HCT116 (cell line): ENCODE measurements around the gene SAA2. TPM values are rescaled to one million over a fixed set of nuclear protein-coding genes. Genes with fewer than 3 reads are reported as not detected.
A peak's percentile ranks its signal among the peaks of the same experiment; 100 is the strongest.
"Not testable (repeated sequence)": the region's sequence is repeated elsewhere in the genome, so short reads cannot be mapped to it uniquely, and the experiment has no call there.

ENCODE experiments used
- ATAC-seq: fragments of 200-7000 bp; cut with Tn5 transposase; 2 replicates; pipeline ENCODE4 v1.9.1; 2020; ENCODE audit warnings: mild to moderate bottlenecking, moderate library complexity
- BruUV-seq: library from RNA; stranded (reverse); fragments of 400-500 nt; replicated peaks from 2 replicates; lab custom pipeline; 2021; lab: Mats Ljungman, UMichigan
- CTCF ChIA-PET: fragments of 300-600 bp; sonication (Branson Sonifier 250); formaldehyde crosslinking; loops from one replicate; lab custom pipeline; 2021; ENCODE audit warnings: antibody characterized with exemption; lab: Charles Lee
- POLR2A ChIA-PET: fragments of 300-600, 350-600 bp; sonication (Branson Sonifier 250); formaldehyde crosslinking; loops from one replicate; lab custom pipeline; 2021; ENCODE audit warnings: antibody characterized with exemption; lab: Charles Lee
- RAD21 ChIA-PET, 2 experiments: fragments of 300-600 bp; sonication (Branson Sonifier 250); formaldehyde crosslinking; loops; one replicate each; lab custom pipeline; 2023; ENCODE audit warnings: low total read pairs in 2 of 2; ENCODE audit not compliant: uncharacterized antibody in 2 of 2, unreplicated experiment in 2 of 2, low non-redundant PET in 1 of 2; lab: Charles Lee
- DNase-seq: peaks from one replicate; pipeline ENCODE4 v3.0.0-alpha.2; 2010; ENCODE audit warnings: low read depth, low spot score
- H2AFZ ChIP-seq: fragments of 200-600 bp; shearing (Covaris generic), sonication (generic); 2 replicates; pipeline ENCODE4 v1.6.1; 2017; ENCODE audit warnings: low read depth, mixed run types, mixed read lengths, antibody characterized with exemption, low read length; ENCODE audit not compliant: poor library complexity, severe bottlenecking
- H3K27ac ChIP-seq: 2 replicates; pipeline ENCODE4 v1.5.1; 2012; ENCODE audit warnings: low read depth, low read length
- H3K27me3 ChIP-seq: fragments of 200-600 bp; sonication (generic); 2 replicates; pipeline ENCODE4 v1.6.1; 2016; ENCODE audit warnings: mixed run types, low read length, mixed read lengths; ENCODE audit not compliant: insufficient read depth
- H3K36me3 ChIP-seq, 2 experiments: fragments of 200-500 bp in 1 of 2; fragments of 200-600 bp in 1 of 2; sonication (Bioruptor generic) in 1 of 2; sonication (generic) in 1 of 2; 2 replicates each; pipeline versions ENCODE4 v1.5.1 to v1.6.1; 2014 to 2016; ENCODE audit warnings: low read length in 2 of 2, inconsistent platforms in 1 of 2, mixed read lengths in 1 of 2, mixed run types in 1 of 2; ENCODE audit not compliant: insufficient read depth in 2 of 2, control insufficient read depth in 1 of 2
- H3K4me1 ChIP-seq, 2 experiments: fragments of 200-600 bp in 1 of 2; sonication (generic) in 1 of 2; 2 replicates each; pipeline versions ENCODE4 v1.5.1 to v1.6.1; 2012 to 2017; ENCODE audit warnings: low read length in 2 of 2, inconsistent platforms in 1 of 2, mild to moderate bottlenecking in 1 of 2, mixed read lengths in 1 of 2, mixed run types in 1 of 2, moderate library complexity in 1 of 2; ENCODE audit not compliant: insufficient read depth in 2 of 2, control insufficient read depth in 1 of 2
- H3K4me2 ChIP-seq: fragments of 200-600 bp; sonication (generic); 2 replicates; pipeline ENCODE4 v1.6.1; 2017; ENCODE audit warnings: mixed run types, low read length, mixed read lengths
- H3K4me3 ChIP-seq, 2 experiments: fragments of 200-600 bp in 1 of 2; sonication (generic) in 1 of 2; replicated peaks in 1 of 2; 2 replicates each; pipeline ENCODE4 v1.5.1; 2011 to 2016; ENCODE audit warnings: low read length in 2 of 2, control low read depth in 1 of 2, low read depth in 1 of 2, mild to moderate bottlenecking in 1 of 2, mixed read lengths in 1 of 2, mixed run types in 1 of 2
- H3K79me2 ChIP-seq: fragments of 200-600 bp; sonication (generic); 2 replicates; pipeline ENCODE4 v1.6.1; 2017; ENCODE audit warnings: mild to moderate bottlenecking, mixed run types, low read length, moderate library complexity, mixed read lengths; ENCODE audit not compliant: insufficient read depth
- H3K9ac ChIP-seq: fragments of 200-600 bp; sonication (generic); 2 replicates; pipeline ENCODE4 v1.6.1; 2016; ENCODE audit warnings: low read length, mixed read lengths
- H3K9me2 ChIP-seq: fragments of 200-600 bp; sonication (generic), shearing (Covaris generic); 2 replicates; pipeline ENCODE4 v1.6.1; 2017; ENCODE audit warnings: mixed run types, mild to moderate bottlenecking, moderate library complexity; ENCODE audit not compliant: insufficient read depth
- H3K9me3 ChIP-seq, 2 experiments: fragments of 200-500 bp in 1 of 2; fragments of 200-600 bp in 1 of 2; sonication (Bioruptor generic) in 1 of 2; sonication (generic) in 1 of 2; 2 replicates each; pipeline ENCODE4 v1.6.1; 2014 to 2017; ENCODE audit warnings: low read length in 2 of 2, mixed read lengths in 2 of 2, inconsistent platforms in 1 of 2, low read depth in 1 of 2, mild to moderate bottlenecking in 1 of 2, mixed run types in 1 of 2, moderate library complexity in 1 of 2; ENCODE audit not compliant: control insufficient read depth in 1 of 2, insufficient read depth in 1 of 2
- H4K20me1 ChIP-seq: fragments of 200-600 bp; sonication (generic), shearing (Covaris generic); 2 replicates; pipeline ENCODE4 v1.6.1; 2017; ENCODE audit warnings: mixed run types, mild to moderate bottlenecking, moderate library complexity; ENCODE audit not compliant: insufficient read depth
- CBX3 ChIP-seq: IDR thresholded peaks from 2 replicates; pipeline ENCODE4 v1.6.1; 2012; ENCODE audit warnings: low read depth
- CEBPB ChIP-seq: IDR thresholded peaks from 2 replicates; pipeline ENCODE4 v1.6.1; 2012; ENCODE audit warnings: low read depth
- EGR1 ChIP-seq: IDR thresholded peaks from 2 replicates; pipeline ENCODE4 v1.6.1; 2012; ENCODE audit warnings: low read depth
- EZH2 ChIP-seq: fragments of 200-600 bp; sonication (generic); IDR thresholded peaks from 2 replicates; pipeline ENCODE4 v1.6.1; 2017; ENCODE audit warnings: antibody characterized with exemption, mixed run types
- FOSL1 ChIP-seq: IDR thresholded peaks from 2 replicates; pipeline ENCODE4 v1.6.1; 2012; ENCODE audit warnings: low read depth
- JUND ChIP-seq: IDR thresholded peaks from 2 replicates; pipeline ENCODE4 v1.6.1; 2012
- POLR2AphosphoS5 ChIP-seq: IDR thresholded peaks from 2 replicates; pipeline ENCODE4 v1.6.1; 2011; ENCODE audit warnings: mild to moderate bottlenecking, low read depth, low read length, moderate library complexity
- RAD21 ChIP-seq: IDR thresholded peaks from 2 replicates; pipeline ENCODE4 v1.6.1; 2012; ENCODE audit warnings: low read depth, mild to moderate bottlenecking
- ZNF274 ChIP-seq: fragments of 200-500 bp; sonication (Bioruptor generic); IDR thresholded peaks from 2 replicates; pipeline ENCODE4 v1.6.1; 2014; ENCODE audit warnings: mild to moderate bottlenecking, low read depth, low read length, inconsistent platforms
- intact Hi-C: fragments of 100-400 bp; cut with micrococcal nuclease; formaldehyde crosslinking; loops from 2 replicates; pipeline ENCODE4 v1.10.0; 2022
- total RNA-seq: library from RNA; stranded (reverse); gene quantifications from one replicate; pipeline ENCODE4 v1.2.1, GENCODE V29; 2021; ENCODE audit not compliant: unreplicated experiment

Gene SAA2
- total RNA-seq, 1 experiment from 2014 or later: 5.2 TPM

DNA sequence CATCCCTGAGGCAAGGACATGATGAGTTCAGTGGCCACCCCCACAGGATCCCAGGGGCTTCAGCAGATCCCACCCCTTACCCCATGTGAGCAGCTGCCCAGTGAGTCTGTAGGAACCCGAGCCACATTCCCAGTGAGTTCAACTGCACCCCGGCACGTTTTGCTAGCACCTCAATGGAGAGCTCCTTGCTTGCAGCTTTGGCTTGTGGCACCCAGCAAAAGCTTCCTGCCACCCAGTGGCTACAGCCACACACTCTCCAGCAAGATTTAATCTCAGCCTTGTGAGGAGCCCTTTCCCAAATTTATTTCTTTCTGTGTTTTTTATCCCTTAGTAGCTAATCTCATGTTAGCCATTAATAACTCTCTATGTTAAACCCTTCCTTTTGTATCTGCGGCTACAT is 21.6 kb upstream of the SAA2 start:
- Histone ChIP-seq H3K4me1 (no peaks in the 10 kb centered on the region), H3K79me2 (no peaks in the 10 kb centered on the region), H4K20me1 (no peaks in the 10 kb centered on the region), H3K9me2 (no peaks in the 10 kb centered on the region), H2AFZ (no peak overlapping the region), H3K4me2 (no peak overlapping the region), H3K9ac (no peak overlapping the region), H3K27me3 (no peaks in the 10 kb centered on the region), H3K9me3 (no peaks in the 10 kb centered on the region), H3K4me3 (no peak overlapping the region), H3K36me3 (no peaks in the 10 kb centered on the region), H3K27ac (no peak overlapping the region)
- ChIA-PET CTCF (interaction anchor here (1.0 kb wide), 1 partner anchor 26 kb away, joined by 4 read pairs; no protein-coding TSS in a partner anchor), POLR2A (no interaction called here), RAD21 (no interaction called here)
- no TSS peak for BruUV-seq
- intact Hi-C loops: no loop called here
- TF ChIP-seq ZNF274 (no peak), RAD21 (no peak), EGR1 (no peak), FOSL1 (no peak), CBX3 (no peak), JUND (no peak), EZH2 (no peak), CEBPB (no peak), POLR2AphosphoS5 (no peak)
- DNase-seq (no peak), ATAC-seq (no peak)

DNA sequence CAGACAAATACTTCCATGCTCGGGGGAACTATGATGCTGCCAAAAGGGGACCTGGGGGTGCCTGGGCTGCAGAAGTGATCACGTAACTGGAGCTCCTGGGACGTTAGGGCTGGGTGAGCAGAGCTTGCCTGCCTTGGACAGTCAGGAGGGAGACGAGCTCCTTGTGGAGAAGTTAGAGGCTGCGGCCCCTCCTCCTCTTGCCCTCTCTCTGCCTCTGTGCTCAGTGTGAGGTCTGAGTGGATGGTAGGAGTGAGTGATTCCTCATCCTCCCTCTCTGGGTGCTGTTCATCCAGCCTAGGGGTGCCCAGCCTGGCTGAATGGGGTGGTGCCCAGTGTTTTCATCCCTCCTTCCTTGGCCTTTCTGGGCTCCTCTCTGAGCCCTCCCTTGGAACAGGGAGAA is 20.8 kb upstream of the SAA2 start:
- POLR2A ChIA-PET: not testable (repeated sequence)

DNA sequence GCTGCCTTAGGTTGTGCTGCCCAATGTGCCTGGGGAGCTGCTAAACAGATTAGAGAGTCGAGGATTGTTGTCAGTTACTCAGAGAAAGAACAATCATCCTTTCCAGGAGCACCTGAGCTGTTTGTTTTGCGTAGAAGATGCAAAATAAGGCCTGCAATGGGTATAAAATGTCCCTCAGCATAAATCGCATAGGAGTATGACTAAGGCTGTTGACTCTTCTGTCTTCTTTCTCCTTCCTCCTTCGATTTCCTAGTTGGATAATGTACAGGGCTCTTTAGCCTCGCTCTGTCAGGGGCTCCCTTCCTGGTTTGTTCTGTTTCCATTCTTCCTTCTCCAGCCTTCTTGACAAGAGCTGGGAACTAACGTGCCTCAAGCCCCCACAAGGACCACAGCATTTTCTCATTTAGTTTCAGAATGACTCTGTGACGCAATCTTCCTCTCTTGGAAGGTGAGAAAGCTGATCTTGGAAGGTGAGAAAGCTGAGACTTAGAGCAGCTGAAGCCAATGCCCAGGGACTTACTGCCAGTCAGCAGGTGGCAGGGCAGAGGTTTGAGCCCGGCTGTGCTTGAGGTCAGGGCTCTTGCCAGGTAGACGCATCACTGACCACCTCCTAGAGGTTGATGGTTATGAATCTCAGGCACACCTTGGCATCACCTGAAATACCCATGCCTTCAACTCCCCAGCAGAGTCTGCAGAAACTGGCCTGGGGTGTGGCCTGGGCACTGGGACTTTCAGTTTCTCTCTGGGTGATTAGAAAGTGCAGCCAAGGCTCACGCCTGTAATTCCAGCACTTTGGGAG is 19.1 kb upstream of the SAA2 start:
- ATAC-seq: 0 out of 2 replicates have a peak, but pooled peaks have one; percentile 26
- H3K4me1 ChIP-seq, POLR2A ChIA-PET, H3K27ac ChIP-seq, H3K4me2 ChIP-seq, RAD21 ChIA-PET, H3K27me3 ChIP-seq, DNase-seq, CTCF ChIA-PET, H3K9me3 ChIP-seq, intact Hi-C loops, BruUV-seq, H3K9ac ChIP-seq, H3K4me3 ChIP-seq, H3K79me2 ChIP-seq, H2AFZ ChIP-seq, H4K20me1 ChIP-seq, H3K9me2 ChIP-seq, H3K36me3 ChIP-seq: not testable (repeated sequence)

More for the DNA sequence above, 20.8 kb upstream of the SAA2 start:
- H2AFZ ChIP-seq, H3K9me2 ChIP-seq, H3K27me3 ChIP-seq, H4K20me1 ChIP-seq, DNase-seq, BruUV-seq, CTCF ChIA-PET, H3K27ac ChIP-seq, intact Hi-C loops, H3K4me3 ChIP-seq, H3K4me2 ChIP-seq, H3K36me3 ChIP-seq, H3K4me1 ChIP-seq, H3K79me2 ChIP-seq, H3K9ac ChIP-seq, RAD21 ChIA-PET, H3K9me3 ChIP-seq: not testable (repeated sequence)
- ATAC-seq: 0 out of 2 replicates have a peak, but pooled peaks have one; percentile 22
